Bronchial epithelial cell (primary cell): ENCODE data around the gene GPR62. TPM values are rescaled to one million over a fixed set of nuclear protein-coding genes. Genes with fewer than 3 reads are reported as not detected.
A peak's percentile ranks its signal among the peaks of the same experiment; 100 is the strongest.

ENCODE experiments used
- DNase-seq: peaks from one replicate; pipeline ENCODE4 v3.0.0-alpha.2; 2010; ENCODE audit warnings: low read depth
- FAIRE-seq: peaks from 2 replicates; lab custom pipeline; 2011; peaks lifted over from hg19 to GRCh38; lab: Jason Lieb, UNC
- H3K27me3 ChIP-seq: 2 replicates; pipeline ENCODE4 v1.5.1; 2011; ENCODE audit warnings: low read length; ENCODE audit not compliant: control insufficient read depth, insufficient read depth
- H3K36me3 ChIP-seq: 2 replicates; pipeline ENCODE4 v1.5.1; 2011; ENCODE audit warnings: low read length; ENCODE audit not compliant: control insufficient read depth, insufficient read depth
- H3K4me3 ChIP-seq: 2 replicates; pipeline ENCODE4 v1.5.1; 2011; ENCODE audit warnings: mild to moderate bottlenecking, low read depth, low read length, control low read depth
- CTCF ChIP-seq: IDR thresholded peaks from 2 replicates; pipeline ENCODE4 v1.5.1; 2011; ENCODE audit warnings: mild to moderate bottlenecking, moderate library complexity, low read length, control low read depth, inconsistent platforms; ENCODE audit not compliant: insufficient read depth, severe bottlenecking
- total RNA-seq: library from RNA; depleted of rRNA; stranded (reverse); fragments of >200 nt; gene quantifications from 2 replicates; pipeline ENCODE4 v1.2.1, GENCODE V29; 2014

Gene GPR62
- total RNA-seq, 1 donor from 2014 or later: not detected

GRCh38 chr3:51966922-51967383 lies 11.8 kb downstream of the GPR62 start:
- DNase-seq: no peak
- no peak for FAIRE-seq
- TF ChIP-seq CTCF: no peak

GRCh38 chr3:51967384-51968169 lies 12.4 kb downstream of the GPR62 start, which contains the start of gene PCBP4:
Gene PCBP4 (minus strand): TSS chr3:51967454. CDS start chr3:51961240, 6,214 bp downstream.
- no peak for FAIRE-seq
- no peaks in the 10 kb centered on the region for H3K27me3 ChIP-seq
- peak within 1 kb of the TSS; percentile 52 for H3K4me3 ChIP-seq
- peaks cover 2% of the 10 kb centered on the region for H3K36me3 ChIP-seq
- no peak for DNase-seq
- TF ChIP-seq CTCF: no peak

More at GRCh38 chr3:51966922-51967383, 11.8 kb downstream of the GPR62 start:
- H3K27me3 ChIP-seq: no peaks in the 10 kb centered on the region
- H3K36me3 ChIP-seq: peaks cover 2% of the 10 kb centered on the region
- peak overlapping the region; percentile 52 for H3K4me3 ChIP-seq

GRCh38 chr3:51968170-51968775 lies 13.1 kb downstream of the GPR62 start:
- no peak for TF ChIP-seq CTCF
- Histone ChIP-seq H3K4me3 (peak overlapping the region; percentile 52), H3K36me3 (peaks cover 2% of the 10 kb centered on the region), H3K27me3 (no peaks in the 10 kb centered on the region)
- FAIRE-seq (no peak), DNase-seq (no peak)

GRCh38 chr3:51968883-51969678 lies 13.9 kb downstream of the GPR62 start:
- no peaks in the 10 kb centered on the region for H3K27me3 ChIP-seq
- H3K36me3 ChIP-seq: peaks cover 2% of the 10 kb centered on the region
- no peak for TF ChIP-seq CTCF
- DNase-seq (no peak), FAIRE-seq (no peak)
- no peak overlapping the region for H3K4me3 ChIP-seq

GRCh38 chr3:51969841-51970240 lies 14.7 kb downstream of the GPR62 start:
- no peak overlapping the region for H3K4me3 ChIP-seq
- H3K27me3 ChIP-seq: no peaks in the 10 kb centered on the region
- no peak for TF ChIP-seq CTCF
- H3K36me3 ChIP-seq: peaks cover 2% of the 10 kb centered on the region
- FAIRE-seq (no peak), DNase-seq (no peak)
